ENCODE results near the gene PKIB.
"Not testable (repeated sequence)": the region's sequence is repeated elsewhere in the genome, so short reads cannot be mapped to it uniquely, and the experiment has no call there.

- TF ChIP-seq POLR2A (IDR thresholded peaks at IDR 0.05; ENCODE audit: low read length); GATA1 (IDR thresholded peaks at IDR 0.05; ENCODE audit: low read depth, low read length): not testable (repeated sequence)
These were observed 32.4 kb downstream of the PKIB start for GRCh38 chr6:122642604-122643003.

All from erythroblast (primary cell).